Measurements from ENCODE around the gene CT83. TPM values are rescaled to one million over a fixed set of nuclear protein-coding genes. Genes with fewer than 3 reads are reported as not detected.

The CT83 gene
- total and polyA plus RNA-seq, 2 donors (not counting 3 experiments of a cell fraction or from before 2014, with no cell fraction given): not detected

DNA sequence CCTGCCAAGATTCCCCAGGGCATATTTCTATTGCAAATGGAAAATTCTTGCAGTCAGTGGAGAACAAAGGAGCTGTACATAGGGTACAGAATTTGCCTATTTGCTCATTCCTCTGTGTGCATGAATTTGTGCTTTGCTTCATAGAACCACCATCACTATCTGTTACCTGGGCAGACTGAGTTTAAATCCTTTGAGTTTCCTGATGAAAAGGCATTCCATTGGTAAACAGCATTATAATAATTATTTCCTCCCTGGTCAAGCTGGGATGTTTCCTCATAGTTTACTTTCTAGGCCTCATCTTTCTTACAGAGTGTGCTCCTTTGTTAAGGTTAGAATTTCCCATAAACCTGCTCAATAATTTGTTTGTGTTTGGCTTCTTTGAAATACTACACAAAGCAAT is 27.2 kb downstream of the CT83 start:
- CTCF ChIA-PET: no interaction called here
- Histone ChIP-seq H2AFZ (ENCODE audit: low read depth, low read length) (no peak overlapping the region), H3K9me1 (replicated peaks; ENCODE audit: control insufficient read depth, extremely low read depth, insufficient read depth, low read length) (no peaks in the 10 kb centered on the region), H3K4me1 (ENCODE audit: control insufficient read depth, extremely low read depth, insufficient read depth, low read length) (no peaks in the 10 kb centered on the region), H3K4me2 (ENCODE audit: insufficient read depth, low read length) (no peak overlapping the region), H3K9ac (replicated peaks; ENCODE audit: extremely low read depth, insufficient read depth, low read length) (no peak overlapping the region), H3K36me3 (ENCODE audit: control insufficient read depth in 2 of 2, extremely low read depth in 1 of 2, insufficient read depth in 2 of 2, low read length in 2 of 2) (no peaks in the 10 kb centered on the region), H3K4me3 (replicated peaks in 1 of 3; ENCODE audit: insufficient read depth in 1 of 3, low read depth in 1 of 3, low read length in 3 of 3) (no peak overlapping the region), H3K27me3 (ENCODE audit: control insufficient read depth in 2 of 2, insufficient read depth in 2 of 2, low read length in 2 of 2) (no peaks in the 10 kb centered on the region), H3K27ac (ENCODE audit: insufficient read depth, low read depth, low read length) (no peak overlapping the region), H3K79me2 (ENCODE audit: control insufficient read depth, insufficient read depth, low read length) (no peaks in the 10 kb centered on the region), H3K9me3 (replicated peaks; ENCODE audit: control insufficient read depth, insufficient read depth, low read length) (no peaks in the 10 kb centered on the region), H4K20me1 (replicated peaks; ENCODE audit: control insufficient read depth, extremely low read depth, insufficient read depth, low read length) (no peaks in the 10 kb centered on the region)
- DNase-seq (ENCODE audit: low read depth, low spot score) (no peak), FAIRE-seq (no peak)
- dilution Hi-C loops (cut with MboI; ENCODE audit: extremely low pct_ligation_motif_present, low sequenced_read_pairs): no loop called here
- intact Hi-C loops (cut with micrococcal nuclease): no loop called here
- POLR2A ChIA-PET: no interaction called here
- TF ChIP-seq MYC (IDR thresholded peaks at IDR 0.05; ENCODE audit: low read depth, low read length): no peak
- no peak for TF ChIP-seq FOS (IDR thresholded peaks at IDR 0.05; ENCODE audit: borderline replicate concordance, insufficient read depth, low read length)
- no peak for TF ChIP-seq POLR2A (IDR thresholded peaks at IDR 0.05; ENCODE audit: low read depth, low read length)
- TF ChIP-seq GATA2 (IDR thresholded peaks at IDR 0.05; ENCODE audit: insufficient read depth, insufficient read length, low read depth, low read length): no peak
- TF ChIP-seq POLR2AphosphoS5 (IDR thresholded peaks at IDR 0.05; ENCODE audit: insufficient read depth, low read depth, low read length): no peak
- TF ChIP-seq, protein P1, sequence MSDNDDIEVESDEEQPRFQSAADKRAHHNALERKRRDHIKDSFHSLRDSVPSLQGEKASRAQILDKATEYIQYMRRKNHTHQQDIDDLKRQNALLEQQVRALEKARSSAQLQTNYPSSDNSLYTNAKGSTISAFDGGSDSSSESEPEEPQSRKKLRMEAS (IDR thresholded peaks at IDR 0.05; ENCODE audit: insufficient read depth, insufficient read length): no peak
- TF ChIP-seq EZH2 (IDR thresholded peaks at IDR 0.05; ENCODE audit: borderline replicate concordance, low read depth, low read length, severe bottlenecking): no peak
- TF ChIP-seq, protein P2, sequence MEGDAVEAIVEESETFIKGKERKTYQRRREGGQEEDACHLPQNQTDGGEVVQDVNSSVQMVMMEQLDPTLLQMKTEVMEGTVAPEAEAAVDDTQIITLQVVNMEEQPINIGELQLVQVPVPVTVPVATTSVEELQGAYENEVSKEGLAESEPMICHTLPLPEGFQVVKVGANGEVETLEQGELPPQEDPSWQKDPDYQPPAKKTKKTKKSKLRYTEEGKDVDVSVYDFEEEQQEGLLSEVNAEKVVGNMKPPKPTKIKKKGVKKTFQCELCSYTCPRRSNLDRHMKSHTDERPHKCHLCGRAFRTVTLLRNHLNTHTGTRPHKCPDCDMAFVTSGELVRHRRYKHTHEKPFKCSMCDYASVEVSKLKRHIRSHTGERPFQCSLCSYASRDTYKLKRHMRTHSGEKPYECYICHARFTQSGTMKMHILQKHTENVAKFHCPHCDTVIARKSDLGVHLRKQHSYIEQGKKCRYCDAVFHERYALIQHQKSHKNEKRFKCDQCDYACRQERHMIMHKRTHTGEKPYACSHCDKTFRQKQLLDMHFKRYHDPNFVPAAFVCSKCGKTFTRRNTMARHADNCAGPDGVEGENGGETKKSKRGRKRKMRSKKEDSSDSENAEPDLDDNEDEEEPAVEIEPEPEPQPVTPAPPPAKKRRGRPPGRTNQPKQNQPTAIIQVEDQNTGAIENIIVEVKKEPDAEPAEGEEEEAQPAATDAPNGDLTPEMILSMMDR (IDR thresholded peaks at IDR 0.05; ENCODE audit: extremely low read depth in 1 of 2, insufficient read depth in 1 of 2, low read depth in 1 of 2, low read length in 2 of 2): no peak
- no peak for TF ChIP-seq JUN (IDR thresholded peaks at IDR 0.05; ENCODE audit: borderline replicate concordance, insufficient read depth, insufficient read length, low read depth)
- no TSS peak for BruUV-seq (replicated peaks)
